Spleen (tissue), 7 donors: ENCODE data around the gene BIRC6.

Experiments used
- POLR2A ChIP-seq, 3 donors: fragments of 450-650 bp; IDR thresholded peaks; one replicate each; pipeline ENCODE4 v1.5.1; 2017; ENCODE audit warnings: antibody characterized with exemption in 3 of 3, mild to moderate bottlenecking in 1 of 3
- POLR2AphosphoS5 ChIP-seq, 3 donors: sonication (generic); formaldehyde crosslinking; IDR thresholded peaks; one replicate each; pipeline ENCODE4 v1.5.1; 2017; ENCODE audit warnings: antibody characterized with exemption in 3 of 3
- TF ChIP-seq, protein P1 (sequence below), 11 experiments: fragments of 200-600 bp in 7 of 11; fragments of 450-650 bp in 4 of 11; sonication (generic) in 4 of 11; IDR thresholded peaks in 8 of 11; conservative IDR thresholded peaks in 3 of 11; 1 replicate in 7 of 11; 2 replicates in 4 of 11; pipeline versions ENCODE4 v1.4.0 to v1.8.0; 2016 to 2021; ENCODE audit warnings: antibody characterized with exemption in 11 of 11, inconsistent platforms in 4 of 11, mild to moderate bottlenecking in 1 of 11
- donor health status: DM: no; HTN: no; CAD: no; lungs with moderate emphysema.
- donor health status: DM: no; HTN: no; CAD: no.
- donor health status: DM: no; HTN: no; CAD: no.

DNA sequence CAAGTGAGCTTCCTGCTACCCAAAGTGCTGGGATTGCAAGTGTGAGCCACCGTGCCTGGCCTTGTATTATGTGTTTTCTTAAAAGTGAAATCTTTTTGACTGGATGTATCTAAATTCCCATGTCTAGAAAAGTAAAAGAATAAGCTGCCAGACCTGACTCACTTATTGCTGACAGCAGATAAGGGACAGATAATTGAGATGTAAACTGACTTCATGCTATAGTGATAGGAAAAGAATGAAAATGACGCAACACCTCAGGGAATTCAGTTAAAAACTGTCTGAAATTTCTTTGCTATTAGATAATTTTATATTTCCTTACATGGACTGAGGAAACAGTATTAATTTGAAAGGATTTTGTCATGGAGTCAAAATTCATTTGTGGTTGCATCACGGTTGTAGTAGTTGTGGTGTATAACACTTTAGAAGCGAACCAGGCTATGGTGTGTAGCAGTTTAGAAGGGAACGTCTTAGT, 290.4 kb downstream of the BIRC6 start:
- TF ChIP-seq, protein P1, sequence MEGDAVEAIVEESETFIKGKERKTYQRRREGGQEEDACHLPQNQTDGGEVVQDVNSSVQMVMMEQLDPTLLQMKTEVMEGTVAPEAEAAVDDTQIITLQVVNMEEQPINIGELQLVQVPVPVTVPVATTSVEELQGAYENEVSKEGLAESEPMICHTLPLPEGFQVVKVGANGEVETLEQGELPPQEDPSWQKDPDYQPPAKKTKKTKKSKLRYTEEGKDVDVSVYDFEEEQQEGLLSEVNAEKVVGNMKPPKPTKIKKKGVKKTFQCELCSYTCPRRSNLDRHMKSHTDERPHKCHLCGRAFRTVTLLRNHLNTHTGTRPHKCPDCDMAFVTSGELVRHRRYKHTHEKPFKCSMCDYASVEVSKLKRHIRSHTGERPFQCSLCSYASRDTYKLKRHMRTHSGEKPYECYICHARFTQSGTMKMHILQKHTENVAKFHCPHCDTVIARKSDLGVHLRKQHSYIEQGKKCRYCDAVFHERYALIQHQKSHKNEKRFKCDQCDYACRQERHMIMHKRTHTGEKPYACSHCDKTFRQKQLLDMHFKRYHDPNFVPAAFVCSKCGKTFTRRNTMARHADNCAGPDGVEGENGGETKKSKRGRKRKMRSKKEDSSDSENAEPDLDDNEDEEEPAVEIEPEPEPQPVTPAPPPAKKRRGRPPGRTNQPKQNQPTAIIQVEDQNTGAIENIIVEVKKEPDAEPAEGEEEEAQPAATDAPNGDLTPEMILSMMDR (IDR thresholded peaks at IDR 0.05 in 8 of 11, conservative IDR thresholded peaks at IDR 0.05 in 3 of 11) = no peak
- no peak for TF ChIP-seq POLR2AphosphoS5 (IDR thresholded peaks at IDR 0.05)
- no peak for TF ChIP-seq POLR2A (IDR thresholded peaks at IDR 0.05)
